Astrocyte (in vitro differentiated cells and primary cell): ENCODE results near the gene ENPP6. TPM values are rescaled to one million over a fixed set of nuclear protein-coding genes. Genes with fewer than 3 reads are reported as not detected.

Experiments
- DNase-seq: peaks from one replicate; pipeline ENCODE4 v3.0.0-alpha.2; 2010; ENCODE audit warnings: low read depth
- FAIRE-seq: peaks from 2 replicates; lab custom pipeline; 2011; peaks lifted over from hg19 to GRCh38; lab: Jason Lieb, UNC
- H2AFZ ChIP-seq: 2 replicates; pipeline ENCODE4 v1.6.0; 2012; ENCODE audit warnings: low read depth, low read length, inconsistent platforms
- H3K27ac ChIP-seq: 2 replicates; pipeline ENCODE4 v1.5.1; 2011; ENCODE audit warnings: low read depth, low read length, inconsistent platforms
- H3K27me3 ChIP-seq: 2 replicates; pipeline ENCODE4 v1.6.0; 2011; ENCODE audit warnings: low read length, inconsistent platforms; ENCODE audit not compliant: insufficient read depth
- H3K36me3 ChIP-seq: 2 replicates; pipeline ENCODE4 v1.5.1; 2011; ENCODE audit warnings: low read length, inconsistent platforms; ENCODE audit not compliant: insufficient read depth
- H3K4me1 ChIP-seq: 2 replicates; pipeline ENCODE4 v1.5.1; 2011; ENCODE audit warnings: low read length, inconsistent platforms; ENCODE audit not compliant: insufficient read depth
- H3K4me2 ChIP-seq: 2 replicates; pipeline ENCODE4 v1.6.0; 2012; ENCODE audit warnings: low read length, inconsistent platforms
- H3K4me3 ChIP-seq: 2 replicates; pipeline ENCODE4 v1.5.1; 2011; ENCODE audit warnings: low read depth, mild to moderate bottlenecking, low read length, inconsistent platforms; ENCODE audit not compliant: insufficient read depth
- H3K79me2 ChIP-seq: 2 replicates; pipeline ENCODE4 v1.6.0; 2012; ENCODE audit warnings: mild to moderate bottlenecking, low read length, inconsistent platforms; ENCODE audit not compliant: insufficient read depth
- H3K9ac ChIP-seq: 2 replicates; pipeline ENCODE4 v1.6.0; 2012; ENCODE audit warnings: mild to moderate bottlenecking, low read length, inconsistent platforms
- H3K9me3 ChIP-seq: 2 replicates; pipeline ENCODE4 v1.5.1; 2012; ENCODE audit warnings: low read depth, mild to moderate bottlenecking, low read length, inconsistent platforms; ENCODE audit not compliant: insufficient read depth
- H4K20me1 ChIP-seq: 2 replicates; pipeline ENCODE4 v1.6.0; 2012; ENCODE audit warnings: low read length, inconsistent platforms; ENCODE audit not compliant: insufficient read depth
- H3K27ac Mint-ChIP-seq: one replicate; pipeline ENCODE4 v1.8.0; 2021; ENCODE audit warnings: mild to moderate bottlenecking, mixed read lengths; ENCODE audit not compliant: unreplicated experiment
- H3K27me3 Mint-ChIP-seq: one replicate; pipeline ENCODE4 v1.8.0; 2021; ENCODE audit warnings: low read depth, mixed read lengths; ENCODE audit not compliant: unreplicated experiment
- H3K36me3 Mint-ChIP-seq: one replicate; pipeline ENCODE4 v1.8.0; 2021; ENCODE audit warnings: low read depth, mixed read lengths; ENCODE audit not compliant: unreplicated experiment
- H3K4me1 Mint-ChIP-seq: one replicate; pipeline ENCODE4 v1.8.0; 2021; ENCODE audit warnings: low read depth, mixed read lengths; ENCODE audit not compliant: unreplicated experiment
- H3K4me3 Mint-ChIP-seq: one replicate; pipeline ENCODE4 v1.8.0; 2021; ENCODE audit warnings: mild to moderate bottlenecking, moderate library complexity, mixed read lengths; ENCODE audit not compliant: unreplicated experiment
- H3K9me3 Mint-ChIP-seq: one replicate; pipeline ENCODE4 v1.8.0; 2021; ENCODE audit warnings: mild to moderate bottlenecking, mixed read lengths; ENCODE audit not compliant: unreplicated experiment
- EZH2 ChIP-seq: IDR thresholded peaks from 2 replicates; pipeline ENCODE4 v1.6.1; 2012; ENCODE audit warnings: mild to moderate bottlenecking, low read length, inconsistent platforms; ENCODE audit not compliant: insufficient read depth
- total RNA-seq: library from RNA; stranded (reverse); gene quantifications from 2 replicates; pipeline ENCODE4 v1.2.1, GENCODE V29; 2021
- TF ChIP-seq, protein P1 (sequence below): IDR thresholded peaks from 2 replicates; pipeline ENCODE4 v1.5.1; 2011; ENCODE audit warnings: low read depth, mild to moderate bottlenecking, inconsistent platforms, low read length, moderate library complexity; ENCODE audit not compliant: insufficient read depth

The ENPP6 gene
- total RNA-seq, 1 donor from 2014 or later = 0.50 TPM

DNA sequence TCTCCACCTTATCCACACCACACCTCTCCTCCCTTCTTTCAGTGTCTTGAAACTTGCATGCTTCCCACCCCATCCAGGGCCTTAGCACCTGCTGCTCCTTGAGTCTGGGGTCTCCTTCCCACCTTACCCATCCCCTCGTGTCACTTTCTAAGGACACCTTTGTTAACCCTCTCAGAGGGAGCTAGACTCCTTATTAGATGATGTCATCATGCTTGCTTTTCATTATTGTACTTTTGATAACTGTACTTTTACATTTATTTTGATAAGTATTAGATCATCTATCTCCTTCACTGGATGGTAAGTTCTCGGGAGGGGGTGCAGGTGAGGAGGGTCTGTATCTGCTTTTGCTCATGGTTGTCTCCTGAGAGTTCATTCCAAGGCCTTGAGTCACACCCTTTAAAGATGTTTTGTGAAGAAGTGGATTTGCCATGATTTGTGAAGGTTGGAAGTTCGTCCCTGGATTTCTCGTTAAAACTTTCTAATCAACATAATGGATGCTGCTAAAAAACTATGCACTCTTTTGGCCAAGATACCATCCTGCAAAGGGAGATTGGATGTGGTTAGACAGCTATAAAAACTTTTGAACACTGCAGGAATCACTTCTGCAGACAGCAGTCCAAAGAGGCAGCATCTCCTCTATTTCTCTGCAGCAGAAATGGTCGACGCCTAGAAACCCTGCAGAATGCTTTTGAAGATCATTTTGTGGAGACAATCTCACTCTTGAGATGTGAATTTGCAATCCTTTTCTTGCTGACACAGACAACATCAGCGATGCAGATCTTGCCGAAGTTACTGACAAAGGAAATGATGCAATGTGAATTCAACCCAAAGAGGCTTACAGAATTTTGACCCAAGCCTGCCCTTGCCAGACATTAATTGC, 69.6 kb downstream of the ENPP6 start:
- Mint-ChIP-seq H3K9me3 (no peaks in the 10 kb centered on the region), H3K4me3 (peak overlapping the region; percentile 2), H3K27ac (peak overlapping the region; percentile 34), H3K4me1 (peaks cover 13% of the 10 kb centered on the region), H3K36me3 (no peaks in the 10 kb centered on the region), H3K27me3 (peaks cover 24% of the 10 kb centered on the region)
- Histone ChIP-seq H4K20me1 (no peaks in the 10 kb centered on the region), H3K27me3 (no peaks in the 10 kb centered on the region), H3K4me3 (no peak overlapping the region), H3K4me1 (no peaks in the 10 kb centered on the region), H3K9ac (no peak overlapping the region), H3K36me3 (no peaks in the 10 kb centered on the region), H3K27ac (no peak overlapping the region), H3K79me2 (no peaks in the 10 kb centered on the region), H3K9me3 (no peaks in the 10 kb centered on the region), H2AFZ (no peak overlapping the region), H3K4me2 (no peak overlapping the region)
- FAIRE-seq (no peak), DNase-seq (no peak)
- TF ChIP-seq, protein P1, sequence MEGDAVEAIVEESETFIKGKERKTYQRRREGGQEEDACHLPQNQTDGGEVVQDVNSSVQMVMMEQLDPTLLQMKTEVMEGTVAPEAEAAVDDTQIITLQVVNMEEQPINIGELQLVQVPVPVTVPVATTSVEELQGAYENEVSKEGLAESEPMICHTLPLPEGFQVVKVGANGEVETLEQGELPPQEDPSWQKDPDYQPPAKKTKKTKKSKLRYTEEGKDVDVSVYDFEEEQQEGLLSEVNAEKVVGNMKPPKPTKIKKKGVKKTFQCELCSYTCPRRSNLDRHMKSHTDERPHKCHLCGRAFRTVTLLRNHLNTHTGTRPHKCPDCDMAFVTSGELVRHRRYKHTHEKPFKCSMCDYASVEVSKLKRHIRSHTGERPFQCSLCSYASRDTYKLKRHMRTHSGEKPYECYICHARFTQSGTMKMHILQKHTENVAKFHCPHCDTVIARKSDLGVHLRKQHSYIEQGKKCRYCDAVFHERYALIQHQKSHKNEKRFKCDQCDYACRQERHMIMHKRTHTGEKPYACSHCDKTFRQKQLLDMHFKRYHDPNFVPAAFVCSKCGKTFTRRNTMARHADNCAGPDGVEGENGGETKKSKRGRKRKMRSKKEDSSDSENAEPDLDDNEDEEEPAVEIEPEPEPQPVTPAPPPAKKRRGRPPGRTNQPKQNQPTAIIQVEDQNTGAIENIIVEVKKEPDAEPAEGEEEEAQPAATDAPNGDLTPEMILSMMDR = no peak
- no peak for TF ChIP-seq EZH2

DNA sequence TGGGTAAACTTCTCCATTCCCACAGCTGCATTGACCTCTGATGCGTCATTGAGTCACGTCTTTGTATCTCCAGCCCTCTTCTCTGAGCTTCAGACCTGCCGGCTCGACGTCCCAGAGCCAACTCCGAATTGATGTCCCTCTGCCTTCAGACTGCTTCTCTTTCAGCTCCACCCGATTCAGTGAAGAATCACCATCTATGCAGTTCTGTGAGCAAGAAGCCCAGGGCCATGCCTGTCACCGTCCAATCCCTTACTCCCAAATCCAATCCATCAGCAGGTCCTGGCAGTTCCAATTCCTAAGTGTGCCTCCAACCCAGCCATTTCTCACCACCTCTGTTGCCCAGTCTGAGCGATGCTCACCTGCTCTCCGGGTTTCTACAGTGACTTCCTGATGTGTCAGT, 70.7 kb downstream of the ENPP6 start:
- H3K9ac ChIP-seq = no peak overlapping the region
- no peaks in the 10 kb centered on the region for H3K9me3 ChIP-seq
- no peaks in the 10 kb centered on the region for H3K4me1 ChIP-seq
- H3K4me3 Mint-ChIP-seq = no peak overlapping the region
- no peaks in the 10 kb centered on the region for H3K9me3 Mint-ChIP-seq
- no peaks in the 10 kb centered on the region for H3K27me3 ChIP-seq
- no peak for DNase-seq
- peaks cover 13% of the 10 kb centered on the region for H3K4me1 Mint-ChIP-seq
- no peak overlapping the region for H2AFZ ChIP-seq
- peaks cover 25% of the 10 kb centered on the region for H3K27me3 Mint-ChIP-seq
- no peak overlapping the region for H3K27ac ChIP-seq
- FAIRE-seq = no peak
- no peak for TF ChIP-seq EZH2
- TF ChIP-seq, protein P1 = no peak
- no peaks in the 10 kb centered on the region for H3K79me2 ChIP-seq
- H3K36me3 ChIP-seq = no peaks in the 10 kb centered on the region
- H3K27ac Mint-ChIP-seq = no peak overlapping the region
- H3K4me2 ChIP-seq = no peak overlapping the region
- no peaks in the 10 kb centered on the region for H3K36me3 Mint-ChIP-seq
- H3K4me3 ChIP-seq = no peak overlapping the region
- H4K20me1 ChIP-seq = no peaks in the 10 kb centered on the region

DNA sequence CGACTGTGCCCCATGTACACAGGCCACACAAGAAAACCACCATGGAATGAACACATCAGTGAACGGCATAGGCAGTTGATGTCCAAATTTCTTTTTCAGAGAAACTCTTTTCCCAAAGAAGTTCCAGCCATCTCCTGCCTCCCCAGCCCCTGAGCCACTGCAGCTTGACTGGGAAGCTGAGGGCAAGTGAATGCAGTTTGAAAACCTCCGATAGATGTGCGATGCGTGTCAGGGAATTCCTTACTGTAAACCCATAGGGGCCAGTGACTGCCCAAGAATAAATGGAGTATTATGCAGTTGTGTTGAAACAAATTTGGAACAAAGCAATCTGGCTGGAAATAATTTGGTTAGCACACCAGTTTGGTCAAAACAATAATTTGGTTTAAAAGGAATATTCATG, 72.1 kb downstream of the ENPP6 start:
- H2AFZ ChIP-seq = no peak overlapping the region
- no peak for FAIRE-seq

More for the DNA sequence above, 72.1 kb downstream of the ENPP6 start:
- H3K27ac Mint-ChIP-seq = no peak overlapping the region
- H3K9me3 Mint-ChIP-seq = peaks cover 3% of the 10 kb centered on the region
- H3K9me3 ChIP-seq = peaks cover 3% of the 10 kb centered on the region
- no peaks in the 10 kb centered on the region for H3K79me2 ChIP-seq
- H3K27me3 Mint-ChIP-seq = peaks cover 19% of the 10 kb centered on the region
- H3K27ac ChIP-seq = no peak overlapping the region
- H3K36me3 Mint-ChIP-seq = no peaks in the 10 kb centered on the region
- H3K36me3 ChIP-seq = no peaks in the 10 kb centered on the region
- no peaks in the 10 kb centered on the region for H3K27me3 ChIP-seq
- H3K4me1 Mint-ChIP-seq = peaks cover 13% of the 10 kb centered on the region
- no peak overlapping the region for H3K4me3 Mint-ChIP-seq
- H3K4me1 ChIP-seq = no peaks in the 10 kb centered on the region
- no peaks in the 10 kb centered on the region for H4K20me1 ChIP-seq
- no peak for DNase-seq
- no peak overlapping the region for H3K4me2 ChIP-seq
- no peak overlapping the region for H3K4me3 ChIP-seq
- H3K9ac ChIP-seq = no peak overlapping the region
- TF ChIP-seq, protein P1 = no peak
- TF ChIP-seq EZH2 = no peak
